Thymus (tissue), 11 donors: ENCODE data around the gene RASSF9. TPM values are rescaled to one million over a fixed set of nuclear protein-coding genes. Genes with fewer than 3 reads are reported as not detected.
A peak's percentile ranks its signal among the peaks of the same experiment; 100 is the strongest.

ENCODE experiments used
- DNase-seq, 9 donors: peaks; one replicate each; pipeline ENCODE4 v3.0.0-alpha.2; 2013; ENCODE audit warnings: low spot score in 9 of 9, low read depth in 6 of 9, missing footprints in 1 of 9
- H3K27ac ChIP-seq, 2 donors: one replicate each; pipeline ENCODE4 v1.5.1; 2013; ENCODE audit warnings: control low read depth in 1 of 2, low read depth in 1 of 2, low read length in 1 of 2, mild to moderate bottlenecking in 1 of 2, moderate library complexity in 1 of 2
- H3K27me3 ChIP-seq, 2 donors: one replicate each; pipeline ENCODE4 v1.5.1; 2013; ENCODE audit warnings: low read length in 1 of 2; ENCODE audit not compliant: control insufficient read depth in 2 of 2, insufficient read depth in 1 of 2
- H3K36me3 ChIP-seq, 2 donors: one replicate each; pipeline ENCODE4 v1.5.1; 2013; ENCODE audit warnings: low read length in 1 of 2, mild to moderate bottlenecking in 1 of 2, moderate library complexity in 1 of 2; ENCODE audit not compliant: control insufficient read depth in 2 of 2, insufficient read depth in 2 of 2
- H3K4me1 ChIP-seq, 2 donors: one replicate each; pipeline ENCODE4 v1.5.1; 2013; ENCODE audit warnings: low read length in 2 of 2; ENCODE audit not compliant: control insufficient read depth in 2 of 2, insufficient read depth in 2 of 2
- H3K4me3 ChIP-seq, 2 donors: one replicate each; pipeline ENCODE4 v1.5.1; 2013; ENCODE audit warnings: low read length in 2 of 2, control low read depth in 1 of 2, mild to moderate bottlenecking in 1 of 2
- H3K9me3 ChIP-seq, 2 donors: one replicate each; pipeline ENCODE4 v1.5.1; 2013; ENCODE audit warnings: low read length in 1 of 2, mild to moderate bottlenecking in 1 of 2; ENCODE audit not compliant: control insufficient read depth in 2 of 2, insufficient read depth in 1 of 2
- WGBS: extraction: QIAGEN DNeasy Blood & Tissue Kit; methylation state at CpG from one replicate; pipeline ENCODE4 v1.1.7; 2013; 5-methylcytosine and 5-hydroxymethylcytosine counted together
- polyA plus RNA-seq: library from polyadenylated mRNA; stranded (reverse); fragments of 200-250 nt; gene quantifications from one replicate; pipeline ENCODE4 v1.2.3, GENCODE V29; 2013
- total RNA-seq: library from RNA; stranded (reverse); fragments of 120-200 nt; gene quantifications from one replicate; pipeline ENCODE4 v1.2.4, GENCODE V29; 2013
- donor health status: healthy.

RASSF9 gene
- total and polyA plus RNA-seq, 2 donors = 0.94 to 1.2 TPM

DNA sequence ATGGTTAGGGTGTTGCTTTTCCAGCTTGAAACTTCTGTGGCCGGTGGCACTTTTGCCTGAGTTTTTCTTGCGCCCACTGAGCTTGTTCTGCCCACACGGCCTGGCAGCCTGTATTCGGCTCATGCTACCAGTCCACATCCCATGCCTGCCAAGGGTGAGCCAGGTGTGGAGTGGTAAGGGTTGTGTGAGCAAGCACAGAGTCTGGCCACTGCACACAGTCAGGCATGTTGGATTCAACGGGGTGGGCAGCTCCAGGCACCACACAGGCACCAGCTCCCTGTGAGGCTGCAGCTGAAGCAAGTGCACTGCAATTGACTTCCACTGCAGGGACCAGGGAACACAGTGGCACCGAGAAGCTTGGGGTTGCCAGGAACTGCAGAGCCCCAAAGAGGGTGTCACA lies 19.1 kb upstream of the RASSF9 start:
- Histone ChIP-seq H3K9me3 (no peaks in the 10 kb centered on the region), H3K4me3 (no peak overlapping the region), H3K27ac (no peak overlapping the region), H3K27me3 (no peaks in the 10 kb centered on the region), H3K36me3 (no peaks in the 10 kb centered on the region), H3K4me1 (no peaks in the 10 kb centered on the region)
- DNase-seq = no peak
- WGBS = 93% methylated on average over 6 of the region's 6 CpGs

DNA sequence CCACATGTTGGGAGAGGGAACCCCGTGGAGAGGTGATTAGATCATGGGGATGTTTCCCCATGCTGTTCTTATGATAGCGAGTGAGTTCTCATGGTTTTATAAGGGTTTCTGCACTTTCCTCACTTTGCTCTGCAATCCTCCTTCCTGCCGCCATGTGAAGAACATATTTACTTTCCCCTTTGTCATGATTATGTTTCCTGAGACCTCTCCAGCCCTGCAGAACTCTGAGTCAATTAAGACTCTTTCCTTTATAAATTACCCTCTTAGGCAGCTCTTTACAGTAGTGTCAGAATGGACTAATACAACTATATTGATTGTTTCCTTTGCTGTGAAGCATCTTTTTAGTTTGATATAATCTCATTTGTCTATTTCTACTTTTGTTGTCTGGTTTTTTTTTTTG lies 13.1 kb upstream of the RASSF9 start:
- Histone ChIP-seq H3K9me3 (no peaks in the 10 kb centered on the region), H3K36me3 (no peaks in the 10 kb centered on the region), H3K27me3 (no peaks in the 10 kb centered on the region), H3K4me1 (no peaks in the 10 kb centered on the region), H3K4me3 (no peak overlapping the region), H3K27ac (no peak overlapping the region)
- 82% methylated on average over 3 of the region's 3 CpGs for WGBS
- DNase-seq = no peak

DNA sequence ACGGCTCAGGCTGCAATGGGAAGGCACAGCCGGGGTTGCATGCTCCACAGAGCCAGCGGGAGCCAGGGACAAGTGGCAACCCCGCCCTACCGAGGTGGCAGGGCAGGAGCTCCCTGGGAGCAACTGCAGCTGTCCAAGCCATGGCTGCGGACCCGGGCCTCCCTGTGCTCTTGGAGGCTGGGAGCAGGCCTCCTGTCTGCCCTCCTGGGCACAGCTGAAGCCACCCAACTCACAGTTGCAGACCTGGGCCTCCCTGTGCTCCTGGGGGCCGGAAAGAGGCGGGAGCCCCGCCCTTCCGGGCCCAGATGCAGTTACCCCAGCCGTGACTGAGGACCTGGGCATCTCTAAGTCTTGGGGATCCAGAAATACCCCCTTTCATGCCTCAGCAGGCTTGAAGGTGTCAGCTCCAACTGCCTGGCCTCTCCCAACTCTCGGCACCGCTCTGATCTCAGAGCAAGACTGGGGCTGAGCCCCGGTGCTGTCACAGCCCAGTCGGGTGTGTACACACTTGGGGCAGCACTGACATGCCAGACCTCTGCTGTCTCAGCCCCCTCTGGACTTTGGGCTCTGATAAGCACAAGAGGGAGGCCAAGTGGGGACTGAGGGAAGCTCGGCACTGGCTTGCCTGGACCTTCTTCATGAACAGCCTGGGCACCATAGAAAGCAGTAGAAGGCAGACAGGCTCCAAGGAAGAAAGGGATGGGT lies 7.5 kb upstream of the RASSF9 start:
- Histone ChIP-seq H3K27ac (no peak overlapping the region), H3K4me3 (no peak overlapping the region)

DNA sequence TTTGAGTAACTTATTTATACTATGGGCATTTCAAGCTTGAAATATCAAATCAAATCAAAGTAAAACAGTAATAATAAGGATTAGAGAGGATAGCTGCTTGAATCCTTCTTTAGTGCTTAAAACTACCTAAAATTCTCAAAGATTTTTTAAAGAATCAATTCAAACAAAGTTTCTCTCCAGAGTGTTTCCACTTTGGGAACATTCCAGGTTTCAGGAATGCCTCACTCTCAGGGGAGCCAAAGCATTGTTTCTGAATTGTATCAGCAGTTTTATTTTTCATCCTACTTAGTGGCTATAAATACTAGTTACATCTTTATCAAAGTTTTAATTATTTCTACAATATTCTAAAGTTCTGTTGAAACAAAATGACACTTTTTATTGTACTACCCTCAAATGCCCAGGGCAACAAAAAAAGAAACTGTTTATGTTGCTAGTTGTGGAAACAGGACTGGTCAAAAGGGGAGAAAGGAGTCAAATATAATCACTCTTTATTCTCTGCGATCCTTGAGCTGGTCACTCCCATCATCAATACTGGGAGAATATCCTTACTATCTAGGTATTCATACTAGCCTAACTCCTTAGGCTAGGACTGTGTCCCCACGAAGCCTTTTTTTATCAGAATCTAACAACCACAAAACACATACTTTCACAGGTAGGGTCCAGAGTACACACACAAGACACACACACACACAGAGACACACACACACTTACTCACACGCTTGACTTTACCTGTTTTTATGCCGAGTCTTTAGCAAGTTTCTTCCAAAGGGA lies 598 bp downstream of the RASSF9 start:
- H3K4me3 ChIP-seq = peak overlapping the region; percentile 27
- H3K4me1 ChIP-seq = no peaks in the 10 kb centered on the region
- 50% methylated on average over 4 of the region's 4 CpGs for WGBS
- no peaks in the 10 kb centered on the region for H3K36me3 ChIP-seq
- DNase-seq = no peak
- H3K27me3 ChIP-seq = no peaks in the 10 kb centered on the region
- H3K27ac ChIP-seq = peak overlapping the region; percentile 36 to 43
- H3K9me3 ChIP-seq = no peaks in the 10 kb centered on the region

More for the DNA sequence above, 7.5 kb upstream of the RASSF9 start:
- Histone ChIP-seq H3K9me3 (no peaks in the 10 kb centered on the region), H3K27me3 (no peaks in the 10 kb centered on the region), H3K36me3 (no peaks in the 10 kb centered on the region), H3K4me1 (no peaks in the 10 kb centered on the region)
- 95% methylated on average over 17 of the region's 17 CpGs for WGBS
- DNase-seq = no peak

DNA sequence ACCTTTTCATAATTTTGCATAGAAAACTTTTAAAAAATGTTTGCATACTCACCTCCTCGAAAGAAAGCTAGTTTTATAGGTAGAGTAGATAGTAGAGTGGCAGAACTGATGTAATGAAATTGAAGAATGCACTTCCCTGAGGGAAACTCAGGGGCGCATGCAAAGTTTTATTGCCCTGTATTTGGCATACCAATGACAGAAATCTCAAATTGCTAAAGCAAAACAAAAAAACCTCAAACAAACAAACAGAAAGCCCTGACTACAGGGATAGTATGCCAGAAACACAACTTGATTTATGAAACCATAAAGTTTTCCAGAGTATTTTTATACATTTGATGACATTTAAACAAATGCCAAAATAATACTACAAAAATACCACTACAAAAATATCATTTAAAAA lies 1.8 kb downstream of the RASSF9 start:
- Histone ChIP-seq H3K27ac (no peak overlapping the region), H3K36me3 (no peaks in the 10 kb centered on the region), H3K4me3 (no peak overlapping the region), H3K27me3 (no peaks in the 10 kb centered on the region), H3K9me3 (no peaks in the 10 kb centered on the region), H3K4me1 (no peaks in the 10 kb centered on the region)
- DNase-seq = no peak
- 84% methylated on average over 2 of the region's 2 CpGs for WGBS

DNA sequence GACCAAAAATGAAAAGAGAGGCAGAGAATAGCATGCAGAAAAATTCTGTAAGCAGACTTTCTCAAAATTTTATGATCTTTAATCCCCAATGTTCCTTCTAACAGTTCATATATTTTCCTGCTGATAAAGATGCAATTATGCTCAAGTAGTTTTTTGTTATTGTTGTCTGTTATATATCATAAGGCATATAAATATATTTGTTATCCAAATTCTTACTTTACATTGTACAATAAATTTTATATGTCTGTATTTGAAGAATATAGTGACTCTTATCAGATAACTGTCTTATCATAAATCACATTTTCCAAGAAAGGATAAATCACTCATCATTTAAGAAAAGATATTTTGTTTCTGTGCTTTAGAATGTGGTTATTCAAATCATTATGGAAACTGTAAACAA lies 2.6 kb downstream of the RASSF9 start:
- no peaks in the 10 kb centered on the region for H3K9me3 ChIP-seq
- H3K27ac ChIP-seq = no peak overlapping the region
- no peak overlapping the region for H3K4me3 ChIP-seq

DNA sequence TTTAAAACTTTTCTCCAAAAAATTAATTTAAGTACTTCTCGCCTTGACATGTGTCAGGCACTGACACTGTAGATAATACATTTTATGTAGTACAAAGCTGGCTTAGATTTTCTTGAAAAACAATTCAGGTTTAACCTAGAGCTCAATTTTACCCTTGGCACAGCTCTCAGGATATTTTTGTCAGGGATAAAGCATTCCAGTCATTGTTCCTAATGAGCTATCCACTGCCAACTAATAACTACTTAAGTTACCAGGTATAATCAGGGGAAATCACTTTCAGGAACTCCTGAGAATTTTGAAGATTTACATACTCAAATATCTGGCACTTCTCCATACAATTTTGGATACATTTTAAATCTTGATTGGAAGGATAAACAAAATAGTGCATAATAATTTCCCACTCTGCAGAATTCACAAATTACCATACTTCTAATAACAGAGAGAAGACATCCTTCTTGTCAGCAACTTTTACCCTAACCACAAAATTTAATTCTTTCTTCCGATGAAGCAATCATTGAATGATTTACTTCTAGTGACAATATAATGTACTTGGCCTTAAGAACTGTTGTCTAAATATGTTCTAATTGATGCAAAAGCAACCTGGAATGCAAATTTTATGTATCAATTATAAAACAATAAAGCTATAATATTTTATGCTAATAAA lies 4.8 kb downstream of the RASSF9 start:
- H3K27ac ChIP-seq = no peak overlapping the region
- H3K27me3 ChIP-seq = no peaks in the 10 kb centered on the region
- no peaks in the 10 kb centered on the region for H3K9me3 ChIP-seq
- no peaks in the 10 kb centered on the region for H3K4me1 ChIP-seq
- DNase-seq = no peak
- H3K36me3 ChIP-seq = no peaks in the 10 kb centered on the region
- H3K4me3 ChIP-seq = no peak overlapping the region
- 66% methylated on average over 2 of the region's 2 CpGs for WGBS

More for the DNA sequence above, 2.6 kb downstream of the RASSF9 start:
- no peaks in the 10 kb centered on the region for H3K4me1 ChIP-seq
- no peaks in the 10 kb centered on the region for H3K36me3 ChIP-seq
- H3K27me3 ChIP-seq = no peaks in the 10 kb centered on the region
- DNase-seq = no peak

DNA sequence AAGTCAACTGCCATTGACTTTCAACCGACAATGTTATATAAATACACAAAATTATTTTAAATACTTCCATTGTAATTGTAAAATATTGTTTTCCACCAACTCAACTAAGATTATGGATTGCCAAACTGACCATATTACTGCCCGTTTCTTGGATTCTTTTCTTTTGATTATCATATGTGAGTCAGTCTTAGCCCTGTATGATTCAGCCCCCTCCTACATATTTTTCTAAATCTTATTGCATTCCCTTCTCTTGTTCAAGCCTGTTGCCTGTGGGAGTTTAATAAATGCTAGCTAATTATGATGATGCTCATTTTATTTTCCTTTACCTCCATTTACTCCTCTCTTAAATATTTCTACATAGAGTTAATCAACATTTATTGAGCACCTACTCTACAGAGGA lies 6.8 kb downstream of the RASSF9 start:
- Histone ChIP-seq H3K27me3 (no peaks in the 10 kb centered on the region), H3K27ac (no peak overlapping the region), H3K9me3 (no peaks in the 10 kb centered on the region), H3K4me3 (no peak overlapping the region), H3K4me1 (no peaks in the 10 kb centered on the region), H3K36me3 (no peaks in the 10 kb centered on the region)
- WGBS = 94% methylated on average over 2 of the region's 2 CpGs
- no peak for DNase-seq

DNA sequence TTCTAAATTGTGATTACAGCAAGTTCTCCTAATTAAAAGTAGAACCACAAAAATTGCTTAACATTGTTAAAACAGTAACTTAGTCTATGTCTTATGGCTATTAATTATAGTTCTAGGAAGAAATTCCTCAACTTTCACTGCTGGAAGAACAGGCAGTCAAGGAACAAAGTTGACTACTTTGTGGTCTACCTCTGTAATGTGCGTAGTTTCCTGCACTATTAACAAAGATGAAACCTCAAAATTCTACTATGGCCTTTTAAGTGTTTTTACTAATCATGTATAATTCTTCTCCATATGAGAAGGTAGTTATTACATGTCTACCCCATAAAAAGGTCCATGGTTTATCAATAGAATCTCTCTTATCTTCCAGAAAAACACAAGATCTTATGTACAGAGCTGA lies 7.6 kb downstream of the RASSF9 start:
- Histone ChIP-seq H3K27ac (no peak overlapping the region), H3K36me3 (no peaks in the 10 kb centered on the region), H3K9me3 (no peaks in the 10 kb centered on the region), H3K27me3 (no peaks in the 10 kb centered on the region), H3K4me3 (no peak overlapping the region), H3K4me1 (no peaks in the 10 kb centered on the region)
- 96% methylated on average over 1 of the region's 1 CpG for WGBS
- no peak for DNase-seq
